Fibroblast of lung (primary cell): ENCODE results near the gene ARMH3.

Experiments used
- EZH2 ChIP-seq: IDR thresholded peaks from 2 replicates; pipeline ENCODE4 v1.5.1; 2012; ENCODE audit warnings: low read length, control low read depth, mild to moderate bottlenecking; ENCODE audit errors: missing control alignments
- TF ChIP-seq, protein P1 (sequence below), 2 donors: IDR thresholded peaks in 1 of 2; conservative IDR thresholded peaks in 1 of 2; 1 replicate in 1 of 2; 2 replicates in 1 of 2; pipeline ENCODE4 v1.5.1; 2011 to 2012; ENCODE audit warnings: low read length in 2 of 2, control low read depth in 1 of 2, inconsistent platforms in 1 of 2, low read depth in 1 of 2, mild to moderate bottlenecking in 1 of 2

- TF ChIP-seq, protein P1, sequence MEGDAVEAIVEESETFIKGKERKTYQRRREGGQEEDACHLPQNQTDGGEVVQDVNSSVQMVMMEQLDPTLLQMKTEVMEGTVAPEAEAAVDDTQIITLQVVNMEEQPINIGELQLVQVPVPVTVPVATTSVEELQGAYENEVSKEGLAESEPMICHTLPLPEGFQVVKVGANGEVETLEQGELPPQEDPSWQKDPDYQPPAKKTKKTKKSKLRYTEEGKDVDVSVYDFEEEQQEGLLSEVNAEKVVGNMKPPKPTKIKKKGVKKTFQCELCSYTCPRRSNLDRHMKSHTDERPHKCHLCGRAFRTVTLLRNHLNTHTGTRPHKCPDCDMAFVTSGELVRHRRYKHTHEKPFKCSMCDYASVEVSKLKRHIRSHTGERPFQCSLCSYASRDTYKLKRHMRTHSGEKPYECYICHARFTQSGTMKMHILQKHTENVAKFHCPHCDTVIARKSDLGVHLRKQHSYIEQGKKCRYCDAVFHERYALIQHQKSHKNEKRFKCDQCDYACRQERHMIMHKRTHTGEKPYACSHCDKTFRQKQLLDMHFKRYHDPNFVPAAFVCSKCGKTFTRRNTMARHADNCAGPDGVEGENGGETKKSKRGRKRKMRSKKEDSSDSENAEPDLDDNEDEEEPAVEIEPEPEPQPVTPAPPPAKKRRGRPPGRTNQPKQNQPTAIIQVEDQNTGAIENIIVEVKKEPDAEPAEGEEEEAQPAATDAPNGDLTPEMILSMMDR (conservative IDR thresholded peaks at IDR 0.05 in 1 of 2, IDR thresholded peaks at IDR 0.05 in 1 of 2; ENCODE audit: low read depth in 1 of 2, low read length in 2 of 2), result no peak
- TF ChIP-seq EZH2, result no peak
These were observed 103.8 kb downstream of the ARMH3 start for GRCh38 chr10:101952191-101952590.
